GM23338 (cell line): ENCODE results near the gene HAP1. TPM values are rescaled to one million over a fixed set of nuclear protein-coding genes. Genes with fewer than 3 reads are reported as not detected.
"Not testable (repeated sequence)": the region's sequence is repeated elsewhere in the genome, so short reads cannot be mapped to it uniquely, and the experiment has no call there.

Experiments used
- ATAC-seq: fragments of 200-7000 bp; cut with Tn5 transposase; 3 replicates; pipeline ENCODE4 v1.9.1; 2020
- DNase-seq: peaks from one replicate; pipeline ENCODE4 v3.0.0-alpha.2; 2015; ENCODE audit warnings: low spot score
- H2AFZ ChIP-seq: fragments of 200-600 bp; sonication (generic); 2 replicates; pipeline ENCODE4 v1.8.0; 2016; ENCODE audit warnings: antibody characterized with exemption, mild to moderate bottlenecking, moderate library complexity
- H3F3A ChIP-seq: fragments of 200-600 bp; sonication (generic); replicated peaks from 2 replicates; pipeline ENCODE4 v1.8.0; 2017; ENCODE audit warnings: antibody characterized with exemption, mixed run types, low read depth
- H3K27ac ChIP-seq: fragments of 200-600 bp; sonication (generic); 2 replicates; pipeline ENCODE4 v1.6.1; 2016; ENCODE audit warnings: low read depth
- H3K27me3 ChIP-seq: fragments of 200-600 bp; sonication (generic); 2 replicates; pipeline ENCODE4 v1.8.0; 2016; ENCODE audit warnings: mild to moderate bottlenecking, mixed run types, moderate library complexity; ENCODE audit not compliant: insufficient read depth
- H3K36me3 ChIP-seq: fragments of 200-600 bp; sonication (generic); 2 replicates; pipeline ENCODE4 v1.8.0; 2016; ENCODE audit warnings: mild to moderate bottlenecking; ENCODE audit not compliant: insufficient read depth
- H3K4me1 ChIP-seq: fragments of 200-600 bp; sonication (generic); 2 replicates; pipeline ENCODE4 v1.8.0; 2016; ENCODE audit warnings: mild to moderate bottlenecking, moderate library complexity; ENCODE audit not compliant: insufficient read depth
- H3K4me2 ChIP-seq: fragments of 200-600 bp; sonication (generic); 2 replicates; pipeline ENCODE4 v1.7.1; 2017; ENCODE audit warnings: mixed run types
- H3K4me3 ChIP-seq: fragments of 200-600 bp; sonication (generic); 2 replicates; pipeline ENCODE4 v1.6.1; 2016; ENCODE audit warnings: mixed run types
- H3K79me2 ChIP-seq: fragments of 200-600 bp; sonication (generic); replicated peaks from 2 replicates; pipeline ENCODE4 v1.8.0; 2017; ENCODE audit warnings: mild to moderate bottlenecking; ENCODE audit not compliant: insufficient read depth
- H3K9me2 ChIP-seq: fragments of 200-600 bp; sonication (generic); 2 replicates; pipeline ENCODE4 v1.8.0; 2017; ENCODE audit not compliant: insufficient read depth
- H4K20me1 ChIP-seq: fragments of 200-600 bp; sonication (generic); replicated peaks from 2 replicates; pipeline ENCODE4 v1.8.0; 2017; ENCODE audit warnings: mild to moderate bottlenecking; ENCODE audit not compliant: insufficient read depth
- H3K27ac Mint-ChIP-seq: 2 replicates; pipeline ENCODE4 v1.8.0; 2020; ENCODE audit warnings: inconsistent platforms, mild to moderate bottlenecking, moderate library complexity, mixed read lengths
- H3K27me3 Mint-ChIP-seq: 3 replicates; pipeline ENCODE4 v1.8.0; 2022; ENCODE audit warnings: low read depth, mild to moderate bottlenecking, moderate library complexity, mixed read lengths, inconsistent platforms; ENCODE audit not compliant: insufficient read depth, poor library complexity
- H3K36me3 Mint-ChIP-seq: 3 replicates; pipeline ENCODE4 v1.8.0; 2021; ENCODE audit warnings: low read depth, mild to moderate bottlenecking, inconsistent platforms, moderate library complexity, mixed read lengths
- H3K4me1 Mint-ChIP-seq: 3 replicates; pipeline ENCODE4 v1.8.0; 2020; ENCODE audit warnings: mild to moderate bottlenecking, inconsistent platforms, mixed read lengths
- H3K4me3 Mint-ChIP-seq: 3 replicates; pipeline ENCODE4 v1.8.0; 2021; ENCODE audit warnings: moderate library complexity, mild to moderate bottlenecking, inconsistent platforms, mixed read lengths
- H3K9me3 Mint-ChIP-seq: 3 replicates; pipeline ENCODE4 v1.8.0; 2020; ENCODE audit warnings: moderate library complexity, mild to moderate bottlenecking, inconsistent platforms, mixed read lengths
- CTCF ChIP-seq, 2 experiments: fragments of 200-600 bp in 1 of 2; sonication (generic) in 1 of 2; conservative IDR thresholded peaks; 2 replicates each; pipeline versions ENCODE4 v1.5.1 to v1.6.1; 2016 to 2017; ENCODE audit warnings: antibody characterized with exemption in 2 of 2, low read depth in 2 of 2, mild to moderate bottlenecking in 2 of 2, moderate library complexity in 1 of 2
- EZH2 ChIP-seq: fragments of 200-600 bp; sonication (generic); IDR thresholded peaks from one replicate; pipeline ENCODE4 v1.8.0; 2017; ENCODE audit warnings: antibody characterized with exemption, mild to moderate bottlenecking, low read depth; ENCODE audit not compliant: unreplicated experiment
- POLR2AphosphoS5 ChIP-seq: IDR thresholded peaks from 2 replicates; pipeline ENCODE4 v1.6.1; 2016; ENCODE audit warnings: antibody characterized with exemption, low read depth
- ZNF462 ChIP-seq: fragments of 250-450 bp; sonication (Bioruptor Pico); IDR thresholded peaks from 2 replicates; pipeline ENCODE4 v1.5.0; 2020; ENCODE audit warnings: mild to moderate bottlenecking, moderate library complexity
- polyA plus RNA-seq: library from polyadenylated mRNA; unstranded; fragments of >200 nt; fragmentation: Nextera tagmentation; extraction: Ambion mirVana; gene quantifications from 2 replicates; pipeline ENCODE4 v1.2.1, GENCODE V29; 2016
- total RNA-seq: library from RNA; depleted of rRNA; stranded (reverse); fragments of >200 nt; shearing (Covaris generic); gene quantifications from 2 replicates; pipeline ENCODE4 v1.2.3, GENCODE V29; 2014

HAP1 gene
- total and polyA plus RNA-seq, 2 experiments from 2014 or later, result 1.6 to 2.2 TPM

GRCh38 chr17:41686281-41686680 lies 48.2 kb downstream of the HAP1 start (continued):
- TF ChIP-seq ZNF462 (CRISPR knock-in tag) (no peak), POLR2AphosphoS5 (no peak), CTCF (conservative IDR thresholded peaks at IDR 0.05; ENCODE audit: low read depth in 2 of 2) (no peak), EZH2 (no peak)

GRCh38 chr17:41685753-41686152 lies 48.7 kb downstream of the HAP1 start:
- not testable (repeated sequence) for H3K4me3 ChIP-seq, H3K27ac Mint-ChIP-seq, H3K9me3 Mint-ChIP-seq, H3K36me3 ChIP-seq, H3K27ac ChIP-seq, H3K27me3 ChIP-seq, H3F3A ChIP-seq, H3K4me1 ChIP-seq, DNase-seq, H4K20me1 ChIP-seq, H3K9me2 ChIP-seq, H3K4me3 Mint-ChIP-seq, H3K4me2 ChIP-seq, ATAC-seq, H2AFZ ChIP-seq
- Mint-ChIP-seq H3K36me3 (peaks cover 16% of the 10 kb centered on the region), H3K27me3 (peaks cover 21% of the 10 kb centered on the region), H3K4me1 (peaks cover 15% of the 10 kb centered on the region; the same call in 2 of the 3 replicates)
- peaks cover 14% of the 10 kb centered on the region for H3K79me2 ChIP-seq
